NCI-H2171 (cell line): ENCODE results near the gene ATP2C2.
A peak's percentile ranks its signal among the peaks of the same experiment; 100 is the strongest.

Experiments
- DNase-seq: peaks from one replicate; lab custom pipeline; 2025; lab: John Stamatoyannopoulos, UW

ATP2C2 gene

GRCh38 chr16:84451781-84452180 lies 83.4 kb downstream of the ATP2C2 start:
- no peak for DNase-seq

DNA sequence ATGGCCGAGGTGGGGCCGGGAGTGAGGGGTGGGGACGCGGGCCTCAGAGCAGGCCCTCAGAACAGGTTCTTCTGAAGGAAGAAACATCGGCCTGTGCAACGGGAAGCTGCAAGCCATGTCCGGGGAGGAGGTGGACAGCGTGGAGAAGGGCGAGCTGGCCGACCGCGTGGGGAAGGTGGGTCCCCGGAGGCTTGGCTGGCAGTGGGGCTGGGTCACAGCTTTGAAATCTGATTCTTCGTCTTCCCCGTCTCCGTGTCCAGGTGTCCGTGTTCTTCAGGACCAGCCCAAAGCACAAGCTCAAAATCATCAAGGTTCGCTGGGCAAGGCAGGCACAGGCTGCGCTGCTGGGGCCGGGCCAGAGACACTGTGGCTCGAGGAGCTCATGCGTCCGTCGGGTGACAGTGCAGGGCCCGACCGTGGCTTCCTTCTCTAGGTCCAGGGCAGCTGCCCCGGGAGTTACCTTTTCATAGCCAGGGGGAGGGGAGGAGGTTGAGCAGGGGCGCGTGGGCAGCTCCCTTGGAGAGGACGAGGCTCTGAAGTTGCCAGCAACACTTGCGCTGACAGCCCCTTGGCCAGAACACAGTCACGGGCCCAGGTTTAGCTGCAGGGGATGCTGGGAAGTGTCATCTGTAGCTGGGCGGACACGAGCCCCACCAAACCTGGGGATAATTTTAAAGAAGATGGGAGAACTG lies 84.9 kb downstream of the ATP2C2 start:
- DNase-seq = no peak

DNA sequence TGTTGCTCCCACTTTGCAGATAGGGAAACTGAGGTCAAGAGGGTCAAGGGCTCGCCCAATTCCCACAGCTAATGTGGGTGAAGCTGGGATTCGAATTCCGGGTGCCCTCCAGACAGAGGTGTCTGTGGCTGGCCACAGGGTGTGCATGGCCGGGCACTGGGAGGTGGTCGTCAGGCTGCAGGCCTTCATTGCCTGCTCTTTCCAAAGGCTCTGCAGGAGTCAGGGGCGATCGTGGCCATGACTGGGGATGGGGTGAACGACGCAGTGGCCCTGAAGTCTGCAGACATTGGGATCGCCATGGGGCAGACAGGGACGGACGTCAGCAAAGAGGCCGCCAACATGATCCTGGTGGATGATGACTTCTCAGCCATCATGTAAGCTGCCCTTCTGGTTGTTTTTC lies 86.3 kb downstream of the ATP2C2 start:
- DNase-seq = no peak

- no peak for DNase-seq
Observed at GRCh38 chr16:84455031-84455430, 86.7 kb downstream of the ATP2C2 start.

GRCh38 chr16:84458606-84459532 lies 90.5 kb downstream of the ATP2C2 start:
- DNase-seq = no peak

DNA sequence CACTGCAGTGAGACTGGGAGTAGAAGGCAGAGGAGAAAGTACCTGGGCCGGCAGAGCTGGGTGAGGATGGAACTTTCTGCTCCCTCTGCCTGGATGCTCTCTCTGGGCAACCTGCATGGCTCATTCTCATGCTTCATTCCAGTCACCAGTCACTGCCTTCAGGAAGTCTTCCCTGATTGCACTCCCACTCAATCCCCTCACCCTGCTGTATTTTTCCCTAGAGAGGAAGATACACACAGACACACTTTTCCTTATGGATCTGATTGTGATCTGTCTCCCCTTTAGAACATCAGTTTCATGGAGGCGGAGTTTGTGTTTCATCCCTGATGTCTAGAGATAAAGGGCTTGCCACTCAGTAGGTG lies 91.2 kb downstream of the ATP2C2 start:
- DNase-seq = no peak

DNA sequence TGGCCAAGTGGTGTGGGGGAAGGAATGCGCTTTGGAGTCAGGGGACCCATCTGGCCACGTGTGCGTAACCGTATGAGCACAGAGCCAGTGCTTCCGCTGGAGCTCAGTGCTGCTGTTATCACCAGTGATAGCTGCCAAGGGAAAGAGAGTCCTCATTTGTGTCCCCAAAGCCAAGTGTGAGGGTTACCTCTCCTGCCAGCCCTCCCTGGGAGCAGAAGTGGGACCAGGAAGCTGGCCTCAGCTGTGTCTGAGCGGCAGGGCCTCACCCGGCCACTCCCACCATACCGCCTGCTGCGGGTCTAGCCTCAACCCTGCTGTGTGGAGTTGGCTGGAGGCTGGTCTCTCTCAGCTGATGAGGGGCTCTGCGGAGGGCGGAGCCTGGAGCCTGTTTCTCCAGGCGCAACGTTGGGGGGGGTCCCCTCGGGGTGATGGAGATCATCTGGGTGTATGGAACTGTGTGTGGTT lies 91.6 kb downstream of the ATP2C2 start:
- peak; percentile 38 for DNase-seq

DNA sequence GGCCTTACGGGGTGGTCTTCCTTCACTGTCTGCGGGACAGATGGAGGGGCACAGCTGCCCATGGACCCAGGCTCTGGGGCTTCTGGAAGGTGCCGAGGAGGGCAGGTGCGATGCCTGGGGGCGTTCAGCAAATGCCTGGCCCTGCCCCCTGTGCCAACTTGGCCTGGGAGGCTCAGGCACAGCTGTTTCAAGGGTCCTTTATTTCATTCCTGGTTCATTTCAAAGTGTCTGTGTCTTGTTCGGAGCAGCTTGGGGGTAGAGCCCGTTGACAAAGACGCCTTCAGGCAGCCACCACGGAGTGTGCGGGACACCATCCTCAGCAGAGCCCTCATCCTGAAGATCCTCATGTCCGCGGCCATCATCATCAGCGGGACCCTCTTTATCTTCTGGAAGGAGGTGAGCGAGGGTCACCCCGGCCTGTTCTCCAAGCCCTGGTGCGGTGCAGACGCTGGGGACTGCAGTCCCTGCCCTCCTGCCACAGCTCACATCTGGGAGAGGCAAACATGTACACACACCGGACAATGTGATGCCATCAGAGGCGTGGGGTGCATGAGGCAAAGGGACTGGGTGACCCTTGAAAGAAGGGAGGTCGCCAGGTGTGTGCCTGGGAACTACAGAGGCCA lies 92.2 kb downstream of the ATP2C2 start:
- no peak for DNase-seq

GRCh38 chr16:84461029-84461412 lies 92.7 kb downstream of the ATP2C2 start:
- no peak for DNase-seq

DNA sequence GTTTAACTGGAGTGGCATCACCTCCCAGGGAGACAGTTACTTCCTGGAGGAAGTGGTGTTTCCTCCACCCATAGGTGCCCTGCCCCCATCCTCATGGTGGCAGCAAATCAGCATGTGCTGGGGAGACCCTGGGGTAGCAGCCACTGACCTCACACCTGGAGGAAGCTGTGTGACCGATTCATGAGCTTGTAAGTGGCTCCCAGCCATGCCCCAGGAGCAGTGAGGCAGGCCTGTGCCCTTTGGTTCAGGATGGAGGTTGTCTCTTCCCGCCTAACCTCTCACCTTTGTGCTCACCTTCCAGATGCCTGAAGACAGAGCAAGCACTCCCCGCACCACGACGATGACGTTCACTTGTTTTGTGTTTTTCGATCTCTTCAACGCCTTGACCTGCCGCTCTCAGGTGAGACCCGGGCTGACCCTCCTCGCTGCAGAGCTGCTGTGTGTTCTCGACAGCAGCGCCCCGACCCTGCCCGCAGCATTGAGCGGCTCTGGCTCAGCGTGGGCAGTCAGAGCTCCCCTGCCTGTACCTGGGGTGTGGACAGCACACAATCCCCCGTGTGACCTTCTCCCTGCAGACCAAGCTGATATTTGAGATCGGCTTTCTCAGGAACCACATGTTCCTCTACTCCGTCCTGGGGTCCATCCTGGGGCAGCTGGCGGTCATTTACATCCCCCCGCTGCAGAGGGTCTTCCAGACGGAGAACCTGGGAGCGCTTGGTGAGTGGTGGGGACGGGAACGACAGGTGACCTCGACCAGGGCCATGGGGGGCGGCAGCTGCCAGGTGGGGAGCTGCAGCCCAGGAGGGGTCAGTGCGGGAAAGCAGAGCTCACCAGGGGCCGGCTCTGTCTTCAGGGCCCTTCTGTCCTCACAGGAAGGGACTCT lies 93.3 kb downstream of the ATP2C2 start:
- DNase-seq = no peak

DNA sequence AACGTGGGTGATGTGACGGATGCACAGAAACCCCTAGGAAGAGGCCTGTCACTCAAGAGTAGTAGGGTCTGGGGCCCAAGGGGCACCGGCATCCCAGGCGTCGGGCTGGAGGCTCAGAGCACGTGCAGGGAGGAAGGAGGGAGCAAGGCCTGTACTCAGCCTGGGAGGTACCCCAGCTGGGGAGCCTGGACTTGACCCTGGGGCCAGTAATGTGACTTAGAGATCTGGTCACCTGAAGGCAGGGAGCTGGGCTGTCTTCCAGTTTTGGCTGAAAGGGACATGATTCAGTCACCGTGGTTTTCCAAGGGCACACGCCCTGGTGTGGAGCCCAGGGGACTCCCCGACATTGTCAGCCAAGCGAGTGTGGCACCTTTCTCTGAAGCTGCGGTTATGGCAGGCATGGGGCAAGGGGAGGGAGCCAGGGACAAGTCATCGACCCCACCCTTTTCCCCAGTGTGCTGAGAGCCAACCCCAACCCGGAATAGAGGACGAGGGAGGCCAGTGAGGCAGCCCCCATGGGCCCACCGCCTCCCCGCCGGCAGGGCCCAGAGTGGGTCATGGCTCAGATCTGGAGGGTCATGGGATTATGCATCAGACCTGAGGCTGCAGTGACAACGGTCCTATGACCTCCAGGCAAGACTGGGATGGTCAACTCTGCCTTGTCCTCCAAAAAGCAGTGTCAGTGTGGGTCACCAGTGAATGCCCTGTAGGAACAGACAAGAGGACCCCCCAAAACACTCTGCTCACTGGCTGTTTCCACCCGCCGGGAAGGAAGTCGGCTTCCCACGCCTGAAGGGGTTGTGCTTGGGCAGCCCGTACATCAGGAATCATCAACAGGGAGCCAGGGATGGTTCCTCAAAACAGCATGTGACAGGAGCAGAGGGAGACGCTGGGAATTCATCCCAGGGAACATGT lies 94.2 kb downstream of the ATP2C2 start:
- no peak for DNase-seq

- no peak for DNase-seq
Observed at GRCh38 chr16:84463221-84463620, 94.9 kb downstream of the ATP2C2 start.

- no peak for DNase-seq
Observed at GRCh38 chr16:84464116-84464515, 95.8 kb downstream of the ATP2C2 start.

DNA sequence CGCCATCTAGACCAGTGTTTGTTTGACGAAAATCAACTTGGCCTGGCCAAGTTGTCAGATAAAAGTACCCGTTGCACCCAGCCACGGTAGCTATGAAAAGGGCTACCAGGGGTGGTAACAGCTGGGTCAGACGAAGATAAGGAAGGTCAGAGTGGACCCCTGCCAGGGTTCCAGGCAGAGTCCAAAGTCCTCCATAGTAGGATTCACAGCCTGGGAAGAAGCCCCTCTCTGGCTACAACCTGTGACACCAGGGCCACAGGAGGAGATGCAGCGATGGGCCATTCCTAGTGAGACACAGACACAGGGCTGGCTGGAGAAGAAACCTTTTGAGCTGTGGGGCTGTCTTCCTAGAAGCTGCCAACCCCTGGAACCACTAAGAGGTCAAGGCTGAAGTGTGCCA lies 96.8 kb downstream of the ATP2C2 start:
- no peak for DNase-seq

GRCh38 chr16:84466692-84467091 lies 98.4 kb downstream of the ATP2C2 start:
- DNase-seq = no peak

DNA sequence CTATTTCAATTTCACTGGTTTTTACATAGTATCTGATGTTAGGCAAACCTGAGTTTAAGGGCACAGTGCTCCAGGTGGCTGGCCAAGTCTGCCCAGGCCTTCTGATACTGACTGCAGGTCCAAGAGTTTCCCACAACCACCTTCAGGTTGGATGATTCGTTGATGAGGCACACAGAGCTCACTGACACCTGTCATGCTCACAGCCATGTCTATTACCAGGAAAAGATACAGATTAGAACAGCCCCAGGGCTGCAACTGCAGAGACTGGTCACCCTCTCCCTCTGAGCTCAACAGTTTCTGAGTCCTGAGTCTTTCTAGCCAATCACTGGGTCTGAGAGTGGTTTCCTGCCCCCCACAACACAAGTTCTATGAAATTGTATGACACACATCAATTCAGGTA lies 98.9 kb downstream of the ATP2C2 start:
- DNase-seq = no peak

GRCh38 chr16:84467709-84468108 lies 99.4 kb downstream of the ATP2C2 start:
- DNase-seq = no peak

GRCh38 chr16:84471316-84471715 lies 103.0 kb downstream of the ATP2C2 start:
- DNase-seq = no peak

DNA sequence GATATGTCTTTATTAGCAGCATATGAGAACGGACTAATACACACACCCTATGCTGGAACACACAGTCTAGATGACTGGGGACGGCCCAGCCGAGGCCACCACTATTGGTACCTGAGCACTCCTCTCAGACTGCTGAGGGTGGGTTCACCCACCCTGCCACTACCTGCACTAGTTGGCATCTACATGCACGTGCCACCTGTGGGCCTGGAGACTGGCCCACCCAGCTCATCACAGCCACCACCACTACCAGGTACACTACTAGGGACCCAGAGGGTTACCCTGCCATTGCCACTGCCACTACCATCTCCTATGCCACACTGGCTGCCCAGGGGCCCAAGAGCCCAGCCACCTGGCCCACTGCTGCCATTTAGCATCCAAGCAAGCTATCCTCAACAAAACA lies 103.6 kb downstream of the ATP2C2 start:
- DNase-seq = no peak

DNA sequence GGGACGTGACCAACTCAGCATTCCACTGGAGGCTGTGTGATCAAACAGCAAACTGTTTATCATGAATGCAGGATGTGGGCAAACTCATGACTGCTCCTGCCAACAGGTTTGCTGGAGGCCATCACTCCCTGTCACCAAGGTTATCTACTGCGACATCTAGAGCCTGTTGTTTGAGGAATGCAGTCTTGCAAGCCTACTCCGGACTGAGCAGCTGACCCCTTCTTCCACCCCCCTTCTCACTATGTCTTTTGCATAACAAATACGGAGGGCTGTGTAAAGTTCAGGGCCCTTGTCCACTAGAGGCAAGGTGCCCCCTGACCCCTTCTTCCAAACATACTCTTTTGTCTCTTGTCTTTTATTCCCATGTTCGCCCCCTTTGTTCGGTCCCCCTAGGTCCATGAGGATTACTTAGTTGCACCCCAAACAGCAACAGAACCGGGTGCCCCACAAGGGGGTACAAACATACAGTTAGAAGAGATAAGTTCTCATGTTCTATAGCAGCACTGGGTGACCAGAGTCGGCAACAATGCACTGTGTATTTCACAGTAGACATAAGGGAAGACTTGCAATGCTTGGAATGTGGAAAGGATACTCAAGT lies 107.4 kb downstream of the ATP2C2 start:
- no peak for DNase-seq
